IPS-18c (cell line): ENCODE data around the gene OCRL.

Experiments used
- H3K4me3 ChIP-seq: 2 replicates; pipeline ENCODE4 v1.7.0; 2013; ENCODE audit warnings: low read depth, mild to moderate bottlenecking, low read length, moderate library complexity; ENCODE audit not compliant: insufficient read depth
- H3K9me3 ChIP-seq: one replicate; pipeline ENCODE4 v1.6.1; 2013; ENCODE audit warnings: mild to moderate bottlenecking, low read length, moderate library complexity; ENCODE audit not compliant: control insufficient read depth, insufficient read depth

Gene OCRL

DNA sequence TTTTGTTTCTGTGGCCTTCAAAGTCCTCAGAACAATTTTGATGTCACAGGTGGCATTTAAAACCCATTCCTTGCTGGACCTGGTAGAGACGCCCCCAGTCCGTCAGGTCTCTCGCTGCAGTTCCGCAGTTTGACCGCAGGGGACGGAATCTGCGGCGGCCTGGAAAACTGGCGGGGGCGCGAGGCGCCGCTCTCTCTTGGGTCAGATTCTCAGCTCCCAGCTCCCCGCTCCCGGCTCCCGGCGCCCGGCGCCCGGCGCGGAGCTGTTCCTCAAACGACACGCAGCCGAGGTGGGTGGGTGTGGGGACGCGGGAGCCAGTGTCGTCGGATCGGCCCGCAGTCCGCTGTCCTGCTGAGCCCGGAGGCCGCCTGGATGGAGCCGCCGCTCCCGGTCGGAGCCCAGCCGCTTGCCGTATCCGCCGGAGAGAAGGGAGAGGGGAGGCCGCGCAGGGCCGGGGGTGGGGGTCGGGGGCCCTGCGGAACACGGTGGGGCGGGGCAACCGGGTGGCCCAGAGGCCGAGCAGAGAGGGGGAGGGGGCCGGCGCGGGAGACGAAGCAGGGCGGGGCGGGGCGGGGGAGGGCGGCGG lies at the start of gene OCRL:
Gene OCRL (plus strand): TSS at position 192 of the 586 bp plus-strand sequence. CDS start 181 bp downstream, at position 373.
- Histone ChIP-seq H3K4me3 (peak within 1 kb of the TSS; percentile 62), H3K9me3 (peaks cover 5% of the 10 kb centered on the region)

DNA sequence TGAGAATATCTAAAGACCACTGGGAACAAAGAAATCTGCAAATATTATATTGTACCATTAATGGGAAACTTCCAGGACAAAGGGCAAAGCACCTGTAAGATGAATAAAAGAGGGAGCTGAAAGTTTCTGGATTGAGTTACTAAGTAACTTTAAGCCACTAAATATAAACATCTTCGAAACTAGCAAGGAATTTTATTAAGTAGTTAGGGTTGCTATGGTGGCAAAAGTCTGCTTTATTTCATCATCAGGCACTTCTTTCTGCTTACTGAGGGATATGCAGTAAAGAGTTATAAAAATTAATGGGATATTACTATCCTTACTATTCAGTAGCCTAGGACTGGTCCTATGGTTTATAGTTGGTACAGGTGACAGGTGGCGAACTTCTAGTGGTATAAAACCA lies 49.7 kb upstream of the OCRL start:
- Histone ChIP-seq H3K9me3 (peaks cover 5% of the 10 kb centered on the region), H3K4me3 (no peak overlapping the region)

DNA sequence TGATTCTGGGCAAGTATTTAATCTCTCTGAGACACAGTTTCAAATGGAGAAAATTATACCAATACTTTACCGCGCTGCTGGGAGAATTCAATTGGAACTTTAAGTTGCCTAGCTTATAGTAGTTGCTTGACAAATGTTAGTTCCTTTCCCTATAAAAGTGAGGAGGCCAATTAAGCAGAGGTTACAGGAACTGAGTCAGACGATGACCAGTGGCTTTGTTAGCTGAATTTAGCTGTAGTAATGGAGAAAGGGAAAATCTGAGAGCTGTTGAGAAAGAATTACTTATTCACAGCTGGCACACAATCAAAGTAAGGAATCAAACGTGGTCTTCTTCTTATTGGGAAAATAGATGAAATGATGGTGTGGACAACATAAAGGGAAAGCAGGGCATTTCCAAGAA lies 46.4 kb upstream of the OCRL start:
- H3K4me3 ChIP-seq = no peak overlapping the region
- peaks cover 5% of the 10 kb centered on the region for H3K9me3 ChIP-seq

DNA sequence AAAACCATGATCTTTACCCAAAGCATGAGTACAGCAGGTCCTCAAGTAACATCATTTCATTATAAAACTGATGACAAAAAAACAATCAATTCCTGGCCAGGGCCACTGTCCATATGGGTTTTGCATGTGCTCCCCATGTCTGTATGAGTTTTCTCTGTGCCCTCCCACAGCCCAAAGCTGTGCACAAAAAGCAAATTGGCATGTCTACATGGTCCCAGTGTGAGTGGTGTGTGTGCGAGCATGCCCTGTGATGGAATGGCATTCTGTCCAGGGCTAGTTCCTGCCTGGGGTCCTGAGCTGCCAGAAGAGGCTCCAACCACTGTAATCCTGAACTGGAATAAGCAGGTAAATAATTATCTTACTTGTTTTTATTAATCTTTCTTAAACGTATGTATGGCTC lies 45.2 kb upstream of the OCRL start:
- no peak overlapping the region for H3K4me3 ChIP-seq
- H3K9me3 ChIP-seq = peaks cover 9% of the 10 kb centered on the region

DNA sequence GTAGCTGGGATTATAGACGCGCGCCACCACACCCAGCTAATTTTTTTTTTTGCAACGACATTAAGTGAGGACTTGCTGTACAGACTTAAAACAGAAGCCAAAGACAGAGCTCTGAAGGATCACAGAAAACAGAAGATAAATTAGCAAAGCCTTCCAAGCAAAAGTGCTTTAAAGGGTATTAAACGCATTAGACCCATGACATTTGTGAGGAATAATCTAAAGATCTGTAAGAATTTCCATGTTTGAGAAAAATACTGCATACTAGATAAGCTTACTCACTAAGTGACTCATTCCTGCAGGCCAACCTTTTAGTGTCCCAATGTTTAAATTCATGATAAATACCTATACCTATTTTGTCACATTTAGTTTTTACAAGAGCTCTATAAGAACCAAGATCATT lies 44.2 kb upstream of the OCRL start:
- H3K4me3 ChIP-seq = no peak overlapping the region

DNA sequence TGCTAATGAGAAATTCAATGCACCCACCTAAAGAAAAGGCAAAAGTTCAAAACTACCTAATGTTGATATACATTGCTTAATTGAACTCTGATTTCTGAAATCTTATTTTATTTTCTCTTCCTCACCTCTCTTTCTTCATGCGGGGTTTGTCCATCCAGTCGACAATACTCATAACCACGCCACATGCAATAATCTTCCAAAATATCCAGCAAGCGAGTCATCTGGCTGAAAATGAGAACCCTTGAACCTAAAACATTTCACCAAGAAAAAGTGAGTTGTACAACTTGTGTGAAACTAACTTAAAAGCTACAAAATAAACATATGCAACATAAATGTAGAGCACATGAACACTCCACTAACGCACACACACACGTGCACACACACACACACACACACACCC lies 43.4 kb upstream of the OCRL start:
- Histone ChIP-seq H3K9me3 (peaks cover 9% of the 10 kb centered on the region), H3K4me3 (no peak overlapping the region)

More for the DNA sequence above, 44.2 kb upstream of the OCRL start:
- peaks cover 9% of the 10 kb centered on the region for H3K9me3 ChIP-seq

DNA sequence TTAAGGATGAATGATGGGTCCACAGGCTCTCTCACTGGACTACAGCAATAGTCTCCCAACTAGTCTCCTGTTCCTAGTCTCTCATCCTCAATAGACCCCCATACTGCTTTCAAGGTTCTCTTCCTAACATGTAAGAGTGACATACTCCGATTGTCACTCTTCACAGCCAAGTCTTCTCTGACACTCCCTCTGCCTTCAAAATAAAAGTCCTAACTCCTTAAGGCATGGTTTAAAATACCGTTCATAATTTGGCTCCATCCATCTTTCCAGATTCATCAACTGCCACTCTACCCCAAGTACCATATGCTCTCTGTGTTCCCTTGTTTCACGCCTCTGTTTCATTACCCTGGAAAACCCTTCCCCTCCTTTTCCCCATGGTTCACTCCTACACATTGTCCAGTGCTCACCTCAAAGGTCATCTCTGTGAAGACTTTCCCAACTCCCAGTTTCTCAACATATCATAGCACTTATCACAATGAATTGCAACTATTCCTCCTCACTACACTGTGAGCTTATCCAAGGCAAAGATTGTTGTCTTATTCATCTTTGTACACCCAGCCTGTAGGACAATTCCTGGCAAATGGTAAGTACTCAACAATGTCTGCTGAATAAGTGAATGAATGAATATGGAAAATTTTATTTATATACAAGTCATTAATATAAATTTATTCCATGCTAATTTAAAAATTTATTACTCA lies 42.8 kb upstream of the OCRL start:
- no peak overlapping the region for H3K4me3 ChIP-seq
- peaks cover 9% of the 10 kb centered on the region for H3K9me3 ChIP-seq

DNA sequence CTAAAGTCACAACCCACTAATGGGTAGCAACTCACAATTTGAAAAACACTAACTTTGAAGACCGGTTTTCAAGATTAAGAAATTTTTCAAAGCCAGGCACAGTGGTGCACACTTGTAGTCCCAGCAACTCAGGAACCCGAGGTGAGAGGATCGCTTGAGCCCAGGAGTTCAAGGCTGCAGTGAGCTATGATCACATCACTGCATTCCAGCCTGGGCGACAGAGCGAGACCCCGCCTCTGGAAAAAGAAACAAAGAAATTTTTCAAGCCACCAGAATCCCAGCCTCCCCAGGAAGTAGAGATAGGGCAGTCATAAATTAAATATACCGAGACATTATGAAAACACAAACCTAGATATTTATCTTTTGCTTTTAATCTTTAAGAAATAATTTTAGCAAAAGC lies 29.7 kb upstream of the OCRL start:
- Histone ChIP-seq H3K9me3 (peaks cover 2% of the 10 kb centered on the region), H3K4me3 (no peak overlapping the region)

DNA sequence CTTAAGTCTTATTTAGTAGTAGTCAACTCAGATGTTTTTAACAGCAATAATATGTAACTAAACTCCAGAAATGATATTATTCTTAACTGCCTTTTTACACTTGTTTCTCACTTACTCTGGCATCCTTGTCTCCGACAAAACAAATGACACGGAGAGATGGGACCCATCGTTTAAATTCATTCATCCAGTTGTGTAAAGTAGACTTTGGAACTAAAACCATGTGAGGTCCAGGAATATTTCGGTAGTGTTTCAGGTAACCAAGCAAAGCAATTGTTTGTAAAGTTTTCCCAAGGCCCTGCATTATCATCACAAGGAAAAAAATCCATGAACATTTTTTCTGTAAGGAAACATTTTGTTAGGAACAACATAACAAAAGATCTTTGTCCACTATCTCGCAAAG lies 28.4 kb upstream of the OCRL start:
- H3K9me3 ChIP-seq = peaks cover 2% of the 10 kb centered on the region
- H3K4me3 ChIP-seq = no peak overlapping the region

DNA sequence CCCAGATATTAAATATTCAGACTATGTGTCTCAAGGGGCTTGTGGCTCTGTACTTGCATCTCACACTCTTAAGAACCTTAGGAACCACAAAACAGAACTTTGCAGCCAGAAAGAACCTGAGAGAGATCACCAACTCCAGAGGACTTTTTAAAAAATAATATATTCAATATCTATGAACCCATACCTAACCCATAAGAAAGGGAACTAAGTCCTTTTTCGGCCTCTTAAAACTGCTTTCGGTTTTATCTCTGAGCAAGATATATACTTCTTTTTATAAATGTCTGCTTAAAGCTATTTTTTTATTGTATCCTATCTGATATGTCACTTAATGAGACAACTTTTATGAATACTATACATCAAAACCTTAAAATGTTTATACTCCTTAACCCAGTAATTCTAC lies 27.6 kb upstream of the OCRL start:
- H3K9me3 ChIP-seq = peaks cover 2% of the 10 kb centered on the region
- no peak overlapping the region for H3K4me3 ChIP-seq

DNA sequence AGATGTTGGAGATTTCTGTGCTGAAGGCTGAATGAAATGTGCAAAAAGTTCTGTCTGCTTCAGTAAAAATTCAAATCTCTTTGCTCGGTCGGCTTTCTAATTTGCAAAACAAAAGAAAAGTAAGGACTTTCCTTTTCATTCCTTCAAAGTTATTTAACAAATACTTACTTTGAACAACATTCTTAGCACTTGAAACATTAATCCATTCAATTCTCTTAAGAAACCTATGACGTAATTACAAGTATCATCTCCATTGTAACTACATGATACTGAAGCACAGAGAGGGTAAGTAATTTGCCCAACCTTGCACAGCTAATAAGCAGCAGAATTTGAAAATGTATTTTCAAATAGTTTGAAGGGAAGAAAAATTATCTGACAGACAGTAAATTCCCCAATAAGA lies 23.7 kb upstream of the OCRL start:
- peaks cover 2% of the 10 kb centered on the region for H3K9me3 ChIP-seq
- no peak overlapping the region for H3K4me3 ChIP-seq

DNA sequence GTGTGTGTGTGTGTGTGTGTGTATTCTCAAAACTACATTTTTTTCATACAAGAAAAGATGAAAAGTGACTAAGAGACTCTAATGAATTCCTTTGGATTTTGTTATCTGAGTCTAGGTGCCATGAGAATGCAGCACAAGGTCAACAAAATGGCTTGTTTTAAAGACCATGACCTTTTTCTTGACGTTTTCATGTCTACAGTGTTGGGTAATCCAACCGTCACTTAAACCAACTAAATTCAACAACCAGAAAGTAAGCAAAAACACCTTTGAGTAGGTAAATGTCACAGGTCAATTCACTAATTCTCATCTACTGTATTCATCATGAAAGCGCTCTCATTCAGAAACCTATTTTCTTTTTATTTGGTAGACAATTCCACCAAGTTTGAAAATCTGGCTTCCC lies 19.9 kb upstream of the OCRL start:
- Histone ChIP-seq H3K4me3 (no peak overlapping the region), H3K9me3 (no peaks in the 10 kb centered on the region)

DNA sequence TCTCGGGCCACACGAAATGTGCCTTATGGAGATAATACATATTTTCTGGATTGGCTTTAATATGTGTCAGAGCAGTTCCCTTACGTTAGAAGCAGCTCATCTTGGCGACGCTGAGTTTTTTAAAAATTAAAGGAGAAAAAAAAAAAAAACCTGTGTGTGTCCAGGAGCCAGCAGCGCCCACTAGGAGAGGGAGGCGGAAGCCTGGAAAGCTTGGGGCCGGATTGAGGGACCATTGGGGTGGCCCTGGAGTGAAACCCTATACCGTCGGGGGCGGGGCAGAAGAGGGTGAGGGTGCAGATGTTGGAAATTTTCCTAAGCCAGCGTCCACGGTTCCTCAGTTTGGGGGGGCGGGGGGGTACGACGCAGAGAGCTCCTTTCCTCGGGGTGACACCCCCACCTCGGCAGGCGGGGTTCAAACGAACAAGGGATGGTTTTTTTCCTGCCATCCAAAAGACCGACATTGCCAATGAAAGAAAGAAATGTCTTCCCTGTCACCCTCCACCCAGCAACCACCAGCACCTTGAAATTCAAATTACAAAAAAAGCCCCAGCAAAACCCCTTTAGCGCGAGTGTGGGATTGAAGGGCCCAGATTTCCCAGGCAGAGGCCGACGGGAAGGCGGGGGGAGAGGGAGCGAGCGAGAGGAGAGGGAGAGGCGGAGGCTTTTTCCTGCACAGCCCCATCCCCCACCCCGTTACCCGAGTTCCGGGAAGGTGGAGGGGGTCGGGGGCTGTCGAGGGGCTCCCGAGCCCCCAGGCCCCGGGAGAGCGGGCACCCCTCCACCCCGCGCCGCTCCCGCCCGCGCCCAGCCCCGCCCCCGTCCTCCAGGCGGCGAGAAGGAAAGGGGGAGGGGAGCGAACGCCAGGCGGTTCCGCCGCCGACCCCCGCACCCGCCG lies 17.6 kb upstream of the OCRL start:
- H3K4me3 ChIP-seq = peak overlapping the region; percentile 71
- peaks cover 4% of the 10 kb centered on the region for H3K9me3 ChIP-seq

DNA sequence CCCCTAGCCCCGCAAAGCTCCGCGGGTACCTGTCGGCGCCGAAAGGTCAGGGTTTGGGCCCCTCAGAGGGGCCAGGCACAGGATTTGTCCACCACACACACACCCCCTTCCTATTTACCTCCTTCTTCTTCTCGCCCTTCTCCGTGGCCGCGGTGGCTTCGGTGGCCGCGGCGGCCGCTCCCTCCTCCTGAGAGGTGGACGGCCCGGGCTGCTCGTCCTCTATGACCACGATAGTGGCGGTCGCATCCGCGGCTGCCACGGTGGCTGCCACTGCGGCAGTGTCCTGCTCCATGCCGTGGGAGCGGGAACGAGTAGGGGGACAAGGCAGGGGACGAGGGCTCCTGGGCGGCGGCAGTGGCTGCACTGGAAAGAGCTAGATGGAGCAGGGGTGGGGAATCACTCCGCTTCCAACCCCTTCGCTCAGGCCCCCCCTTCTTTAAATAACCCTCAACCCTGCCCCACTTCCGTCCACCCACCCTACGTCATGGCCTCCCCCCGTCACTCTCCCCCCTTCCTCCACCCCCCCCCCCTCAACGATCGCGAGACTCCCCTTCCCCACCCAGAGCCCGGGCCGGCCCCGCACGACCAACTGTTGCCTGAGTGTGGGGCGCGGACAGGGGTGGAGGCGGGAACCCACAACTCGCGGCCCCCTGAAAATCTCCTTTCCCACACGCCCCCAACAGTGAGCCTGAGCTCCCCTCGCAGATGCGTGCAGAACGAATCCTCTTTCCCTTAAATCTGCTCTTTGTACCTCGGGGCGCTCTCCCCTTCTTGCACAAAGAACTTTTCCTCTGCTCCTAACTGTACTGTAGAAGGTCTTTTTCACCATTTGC lies 16.8 kb upstream of the OCRL start, which contains the start of gene SMARCA1:
Gene SMARCA1 (minus strand): TSS at position 412 of the 833 bp plus-strand sequence. CDS start 120 bp downstream, at position 292.
- H3K9me3 ChIP-seq = peaks cover 4% of the 10 kb centered on the region
- H3K4me3 ChIP-seq = peak within 1 kb of the TSS; percentile 71

DNA sequence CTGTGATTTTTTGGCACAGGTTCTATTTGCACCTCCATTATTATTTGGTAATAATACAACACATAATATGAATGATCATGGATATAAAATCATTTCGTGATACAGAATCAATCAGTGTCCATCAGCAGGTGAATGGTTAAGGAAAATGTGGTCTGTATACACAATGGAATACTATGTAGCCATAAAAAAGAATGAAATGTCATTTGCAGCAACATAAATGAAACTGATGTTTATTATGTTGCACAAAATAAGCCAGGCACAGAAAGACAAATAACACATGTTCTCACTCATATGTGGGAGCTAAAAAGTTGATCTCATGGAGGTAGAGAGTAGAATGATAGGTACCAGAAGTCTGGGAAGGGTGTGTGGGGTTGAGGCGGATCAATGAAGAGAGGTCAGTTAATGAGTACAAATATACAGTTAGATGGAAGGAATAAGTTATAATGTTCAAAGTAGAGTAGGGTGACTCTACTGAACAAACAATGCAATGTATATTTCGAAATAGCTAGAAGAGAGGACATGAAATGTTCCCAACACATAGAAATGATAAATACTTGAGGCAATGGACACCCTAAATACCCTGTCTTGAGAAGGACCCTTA lies 15.7 kb upstream of the OCRL start:
- H3K4me3 ChIP-seq = no peak overlapping the region
- peaks cover 4% of the 10 kb centered on the region for H3K9me3 ChIP-seq

DNA sequence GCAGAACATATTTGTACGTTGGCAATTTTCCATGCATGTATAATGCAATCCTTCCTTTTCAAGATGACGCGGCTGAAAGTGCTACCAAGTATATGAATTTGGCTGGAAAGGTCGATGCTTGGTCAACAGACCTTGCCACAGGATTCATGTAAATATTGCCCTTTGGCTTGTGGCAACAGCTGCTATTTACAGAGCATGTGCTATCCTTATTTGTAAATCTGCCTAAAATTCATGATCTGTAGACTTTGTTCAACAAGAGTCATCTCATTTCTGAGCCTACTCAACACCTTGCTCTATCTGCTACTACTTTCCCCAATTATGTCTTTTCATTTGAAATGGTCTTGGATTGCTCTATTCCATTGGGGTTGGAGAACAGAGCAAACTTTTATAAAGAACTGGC lies 14.9 kb upstream of the OCRL start:
- no peak overlapping the region for H3K4me3 ChIP-seq

DNA sequence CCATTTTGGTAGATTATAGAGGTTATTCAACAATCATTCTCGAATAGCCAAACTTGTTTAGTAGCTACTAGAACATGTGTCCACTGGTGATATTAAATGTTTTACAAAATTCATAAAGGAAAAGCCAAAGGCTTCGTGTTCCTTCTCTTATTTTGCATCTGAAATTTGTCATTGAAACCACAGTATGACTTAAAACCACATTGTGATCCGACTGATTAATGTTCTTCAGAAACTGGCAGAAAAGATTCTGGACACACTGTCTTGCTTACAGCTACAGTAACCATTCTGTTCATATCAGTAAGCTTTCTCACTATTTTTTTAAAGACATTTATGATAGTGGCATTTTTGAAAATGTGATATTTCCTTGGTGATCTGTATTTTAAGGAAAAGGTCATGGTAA lies 14.2 kb upstream of the OCRL start:
- Histone ChIP-seq H3K4me3 (no peak overlapping the region), H3K9me3 (peaks cover 8% of the 10 kb centered on the region)

More for the DNA sequence above, 14.9 kb upstream of the OCRL start:
- peaks cover 4% of the 10 kb centered on the region for H3K9me3 ChIP-seq
